C4-2B (cell line): ENCODE data around the gene DEPDC1B.
"Not testable (repeated sequence)": the region's sequence is repeated elsewhere in the genome, so short reads cannot be mapped to it uniquely, and the experiment has no call there.

Source experiments
- H3K27ac ChIP-seq: fragments of 450-650 bp; 2 replicates; pipeline ENCODE4 v1.5.1; 2017
- ZFX ChIP-seq: fragments of 450-650 bp; IDR thresholded peaks from 2 replicates; pipeline ENCODE4 v1.6.1; 2017
- TF ChIP-seq, protein P1 (sequence below): fragments of 450-650 bp; conservative IDR thresholded peaks from 2 replicates; pipeline ENCODE4 v1.5.1; 2017; ENCODE audit warnings: mild to moderate bottlenecking

Gene DEPDC1B

DNA sequence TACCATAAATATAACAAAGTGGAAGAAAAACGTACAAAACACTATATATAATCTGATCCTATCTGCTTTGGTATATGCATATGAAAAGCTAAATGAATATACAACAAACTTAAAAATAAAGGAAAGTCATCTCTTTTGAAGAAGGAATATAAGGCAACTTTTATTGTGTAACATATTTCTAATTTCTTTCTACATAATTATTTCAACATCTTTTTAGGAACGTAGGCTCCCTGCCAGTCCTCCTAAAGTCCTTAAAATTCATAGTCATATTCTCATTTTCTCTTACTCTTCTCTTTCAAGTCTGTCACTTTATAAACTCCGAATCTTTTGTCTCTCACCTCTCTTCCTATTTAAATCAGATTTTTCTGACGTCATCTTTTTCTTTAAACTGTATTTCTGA, 9.6 kb downstream of the DEPDC1B start:
- TF ChIP-seq, protein P1, sequence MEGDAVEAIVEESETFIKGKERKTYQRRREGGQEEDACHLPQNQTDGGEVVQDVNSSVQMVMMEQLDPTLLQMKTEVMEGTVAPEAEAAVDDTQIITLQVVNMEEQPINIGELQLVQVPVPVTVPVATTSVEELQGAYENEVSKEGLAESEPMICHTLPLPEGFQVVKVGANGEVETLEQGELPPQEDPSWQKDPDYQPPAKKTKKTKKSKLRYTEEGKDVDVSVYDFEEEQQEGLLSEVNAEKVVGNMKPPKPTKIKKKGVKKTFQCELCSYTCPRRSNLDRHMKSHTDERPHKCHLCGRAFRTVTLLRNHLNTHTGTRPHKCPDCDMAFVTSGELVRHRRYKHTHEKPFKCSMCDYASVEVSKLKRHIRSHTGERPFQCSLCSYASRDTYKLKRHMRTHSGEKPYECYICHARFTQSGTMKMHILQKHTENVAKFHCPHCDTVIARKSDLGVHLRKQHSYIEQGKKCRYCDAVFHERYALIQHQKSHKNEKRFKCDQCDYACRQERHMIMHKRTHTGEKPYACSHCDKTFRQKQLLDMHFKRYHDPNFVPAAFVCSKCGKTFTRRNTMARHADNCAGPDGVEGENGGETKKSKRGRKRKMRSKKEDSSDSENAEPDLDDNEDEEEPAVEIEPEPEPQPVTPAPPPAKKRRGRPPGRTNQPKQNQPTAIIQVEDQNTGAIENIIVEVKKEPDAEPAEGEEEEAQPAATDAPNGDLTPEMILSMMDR: no peak
- no peak for TF ChIP-seq ZFX
- H3K27ac ChIP-seq: no peak overlapping the region

DNA sequence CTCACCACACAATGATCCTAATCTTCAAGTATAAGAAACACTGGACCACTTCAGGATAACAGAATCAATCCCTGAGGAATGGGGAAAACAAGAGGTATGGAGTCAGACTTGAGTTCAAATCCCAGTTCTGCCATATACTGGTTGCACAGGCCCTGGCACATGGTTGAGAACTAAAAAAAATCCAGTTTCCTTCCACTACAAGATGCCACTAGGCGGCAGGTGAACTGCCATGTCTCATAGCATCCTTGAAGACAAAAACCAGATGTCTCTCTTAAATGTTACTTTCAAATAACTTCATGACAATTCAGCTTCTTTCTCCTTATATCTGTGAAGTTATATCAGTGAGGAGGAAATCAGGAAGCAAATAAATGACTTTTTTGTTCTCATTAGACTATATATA, 11.0 kb downstream of the DEPDC1B start:
- TF ChIP-seq ZFX: no peak
- TF ChIP-seq, protein P1: no peak
- no peak overlapping the region; the same call in 1 of the 2 replicates for H3K27ac ChIP-seq

DNA sequence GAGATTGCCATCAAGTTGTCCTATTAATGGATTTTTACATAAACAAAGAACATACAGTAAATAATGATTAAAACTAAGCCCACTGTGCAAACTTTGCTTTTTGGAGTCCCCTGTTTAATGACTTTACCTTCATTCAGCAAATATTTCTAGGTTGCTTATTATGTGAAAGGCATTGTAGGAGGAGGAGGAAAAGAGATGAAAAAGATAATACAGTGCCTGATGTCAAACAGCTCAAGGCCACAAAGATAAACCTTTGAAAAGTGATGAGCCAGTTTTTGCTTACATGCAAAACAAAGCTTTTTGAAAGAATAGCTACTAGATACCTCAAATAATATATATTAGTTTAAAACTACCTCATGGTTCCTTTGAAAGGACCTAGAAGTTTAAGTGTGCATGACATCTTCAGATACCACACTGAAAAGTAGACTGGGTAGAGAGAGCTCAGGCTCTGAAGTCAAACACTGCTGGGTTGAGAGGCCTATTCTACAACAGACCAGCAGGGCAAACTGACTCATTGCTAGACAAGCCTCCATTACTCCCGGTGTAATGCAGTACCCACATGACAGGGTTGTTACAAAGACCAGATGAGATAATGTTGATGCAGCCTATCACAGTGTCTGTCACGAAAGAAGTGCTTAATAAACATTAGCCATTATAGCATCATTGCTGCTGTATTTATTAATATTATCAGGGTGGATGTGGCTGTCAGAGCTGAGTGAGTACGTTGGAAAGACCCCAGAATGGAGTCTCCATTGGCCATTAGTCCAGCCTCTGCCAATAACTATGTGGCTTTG, 11.8 kb downstream of the DEPDC1B start:
- H3K27ac ChIP-seq: no peak overlapping the region; the same call in 1 of the 2 replicates
- TF ChIP-seq, protein P1: peak; percentile 26; the same call in 1 of the 2 replicates
- no peak for TF ChIP-seq ZFX

DNA sequence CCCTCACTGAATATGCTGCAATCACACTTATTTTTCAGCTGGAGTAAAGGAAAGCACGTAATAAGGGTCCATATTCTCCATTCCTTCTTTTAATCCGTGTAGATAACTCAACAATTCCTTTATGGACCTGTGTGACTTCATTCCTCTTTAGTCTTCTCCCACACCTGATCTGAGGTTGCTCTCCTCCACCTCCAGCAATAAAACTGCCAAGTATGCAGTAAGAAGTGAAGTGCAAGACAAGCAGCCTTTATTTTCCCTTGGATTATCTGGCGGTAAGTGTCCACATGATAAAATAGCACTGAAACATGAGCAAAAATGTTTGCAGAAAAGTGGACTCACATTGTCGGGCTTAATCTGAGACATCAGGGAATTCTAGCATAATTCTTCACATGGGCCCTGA, 13.8 kb downstream of the DEPDC1B start:
- H3K27ac ChIP-seq: no peak overlapping the region
- TF ChIP-seq, protein P1: no peak
- TF ChIP-seq ZFX: no peak

DNA sequence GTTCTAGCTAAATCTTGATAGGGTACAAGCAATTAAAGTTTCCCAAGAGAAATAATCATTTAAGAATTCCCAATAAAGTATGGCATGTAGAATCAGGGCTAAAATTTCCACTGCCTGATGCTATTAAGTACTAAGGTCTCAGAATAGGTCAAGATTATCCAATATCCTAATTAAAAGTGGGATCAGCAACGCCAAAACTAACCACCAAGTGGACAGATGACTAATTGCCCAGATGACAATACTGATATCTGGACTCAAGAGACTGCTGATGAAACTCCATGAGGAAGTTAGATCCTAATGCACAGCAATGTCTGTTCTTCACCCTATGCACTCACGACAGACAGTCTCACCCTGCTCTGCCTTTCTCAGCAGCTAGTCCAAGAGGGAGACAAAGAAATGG, 14.3 kb downstream of the DEPDC1B start:
- no peak overlapping the region for H3K27ac ChIP-seq
- no peak for TF ChIP-seq ZFX
- TF ChIP-seq, protein P1: no peak

DNA sequence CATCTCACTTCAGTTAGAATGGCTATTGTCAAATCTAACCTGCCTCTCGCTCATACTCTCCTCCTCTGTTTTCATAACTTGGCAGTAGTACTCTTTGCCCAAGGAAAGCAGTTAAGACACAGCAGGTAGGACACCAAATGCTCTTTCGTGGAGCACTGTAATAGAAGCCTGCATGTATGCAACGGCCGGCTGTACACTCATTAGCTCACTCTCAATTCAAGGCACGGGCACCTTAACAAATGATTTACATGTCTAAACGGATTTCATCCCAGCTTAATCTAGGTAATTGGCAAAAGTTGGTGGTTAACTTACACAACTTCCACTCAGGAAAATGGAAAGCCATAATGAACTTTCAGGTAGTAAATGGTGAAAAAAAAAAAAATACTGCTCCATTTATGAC, 14.9 kb downstream of the DEPDC1B start:
- TF ChIP-seq ZFX: no peak
- TF ChIP-seq, protein P1: no peak

DNA sequence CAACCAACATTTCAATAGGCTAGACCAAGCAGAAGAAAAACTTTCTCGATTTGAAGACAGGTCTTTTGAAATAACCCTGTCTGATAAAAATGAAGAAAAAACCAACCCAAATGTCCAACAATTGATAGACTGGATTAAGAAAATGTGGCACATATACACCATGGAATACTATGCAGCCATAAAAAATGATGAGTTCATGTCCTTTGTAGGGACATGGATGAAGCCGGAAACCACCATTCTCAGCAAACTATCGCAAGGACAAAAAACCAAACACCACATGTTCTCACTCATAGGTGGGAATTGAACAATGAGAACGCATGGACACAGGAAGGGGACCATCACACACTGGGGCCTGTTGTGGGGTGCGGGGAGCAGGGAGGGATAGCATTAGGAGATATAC, 18.0 kb downstream of the DEPDC1B start:
- not testable (repeated sequence) for H3K27ac ChIP-seq

More for the DNA sequence above, 14.9 kb downstream of the DEPDC1B start:
- H3K27ac ChIP-seq: no peak overlapping the region

DNA sequence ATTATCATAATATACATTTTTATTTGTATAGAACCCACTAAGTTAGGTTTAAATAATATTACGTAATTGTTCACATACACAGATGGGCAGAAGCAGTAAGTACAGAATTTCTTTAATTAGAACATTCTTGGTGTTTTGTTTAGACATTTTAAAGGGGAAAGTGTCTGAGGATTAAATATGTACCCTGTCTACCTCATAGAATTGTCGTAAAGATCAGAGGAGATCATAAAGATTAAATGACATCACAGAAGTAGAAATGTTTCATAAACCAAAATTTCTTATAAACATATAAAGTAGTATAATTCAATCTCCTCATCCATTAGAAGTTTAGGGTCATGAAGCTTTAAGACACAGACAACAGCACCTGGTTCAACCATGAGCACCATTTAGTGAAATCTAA, 20.1 kb downstream of the DEPDC1B start:
- TF ChIP-seq, protein P1: no peak
- TF ChIP-seq ZFX: no peak

More for the DNA sequence above, 20.1 kb downstream of the DEPDC1B start:
- no peak overlapping the region for H3K27ac ChIP-seq
